Fibroblast of mammary gland (primary cell): ENCODE measurements around the gene TLL2.

Experiments used
- DNase-seq: peaks from one replicate; pipeline ENCODE4 v3.0.0-alpha.2; 2010; ENCODE audit warnings: low read depth
- H3K4me3 ChIP-seq: 2 replicates; pipeline ENCODE4 v1.5.1; 2011; ENCODE audit warnings: low read depth, mild to moderate bottlenecking, low read length, moderate library complexity; ENCODE audit not compliant: control insufficient read depth
- CTCF ChIP-seq: conservative IDR thresholded peaks from 2 replicates; pipeline ENCODE4 v1.5.1; 2011; ENCODE audit warnings: low read depth, low read length, inconsistent platforms; ENCODE audit not compliant: control insufficient read depth, insufficient read depth

TLL2 gene

GRCh38 chr10:96497391-96497790 lies 16.3 kb downstream of the TLL2 start:
- DNase-seq = no peak
- no peak overlapping the region for H3K4me3 ChIP-seq
- no peak for TF ChIP-seq CTCF

- H3K4me3 ChIP-seq = no peak overlapping the region
- no peak for TF ChIP-seq CTCF
- peak; percentile 30 for DNase-seq
These were observed 17.3 kb downstream of the TLL2 start for GRCh38 chr10:96496281-96496925.

DNA sequence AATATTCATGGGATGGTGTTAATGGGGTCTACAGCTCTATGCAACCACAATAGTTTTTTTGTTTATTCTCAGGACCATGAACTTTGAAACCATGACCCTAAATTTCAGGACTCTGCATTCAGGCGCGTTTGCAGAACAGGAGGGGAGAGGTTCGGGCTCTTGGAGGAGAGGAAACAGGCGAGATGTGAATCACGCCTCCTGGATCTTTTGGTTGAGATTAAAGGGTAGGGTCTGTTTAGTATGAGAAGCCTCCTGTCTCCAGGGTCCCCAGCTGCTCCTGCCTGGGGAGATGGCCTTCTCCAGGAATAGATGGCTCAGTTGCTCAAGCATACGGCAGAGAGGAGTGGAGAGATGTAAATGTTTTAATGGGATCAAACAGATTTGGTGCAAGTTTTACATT lies 18.2 kb downstream of the TLL2 start:
- H3K4me3 ChIP-seq = no peak overlapping the region
- DNase-seq = no peak
- TF ChIP-seq CTCF = no peak

GRCh38 chr10:96494694-96495093 lies 19.0 kb downstream of the TLL2 start:
- no peak for DNase-seq
- no peak overlapping the region for H3K4me3 ChIP-seq
- TF ChIP-seq CTCF = no peak

- H3K4me3 ChIP-seq = no peak overlapping the region
- TF ChIP-seq CTCF = no peak
- DNase-seq = no peak
These were observed 19.7 kb downstream of the TLL2 start for GRCh38 chr10:96493871-96494525.

DNA sequence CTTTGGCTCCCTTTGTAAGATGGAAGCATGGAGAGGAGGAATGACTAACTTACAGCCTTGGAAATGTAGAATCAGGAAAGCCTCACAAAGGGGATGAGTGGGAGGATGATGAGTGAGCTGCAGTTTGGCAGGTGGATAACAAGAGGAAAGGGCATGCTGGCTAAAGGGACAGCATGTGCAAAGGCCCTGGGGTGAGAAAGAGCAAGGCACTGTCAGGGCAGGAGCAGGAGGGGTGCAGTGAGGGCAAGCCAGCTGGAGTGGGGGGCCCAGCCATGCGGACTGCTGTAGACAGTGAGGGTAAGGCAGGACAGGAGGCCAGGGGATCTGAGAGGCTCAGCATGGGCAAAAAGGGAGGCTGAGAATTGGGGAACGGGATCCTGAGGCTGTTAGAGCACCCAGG lies 20.5 kb downstream of the TLL2 start:
- no peak for TF ChIP-seq CTCF
- no peak for DNase-seq
- H3K4me3 ChIP-seq = no peak overlapping the region
